HCT116 (cell line): ENCODE results near the gene NUP50.

Source experiments
- CEBPB ChIP-seq: IDR thresholded peaks from 2 replicates; pipeline ENCODE4 v1.6.1; 2012; ENCODE audit warnings: low read depth
- TF ChIP-seq, protein P1 (sequence below), 3 experiments: fragments of 200-600 bp in 1 of 3; sonication (generic) in 1 of 3; IDR thresholded peaks in 2 of 3; conservative IDR thresholded peaks in 1 of 3; 2 replicates each; pipeline ENCODE4 v1.5.1; 2012 to 2017; ENCODE audit warnings: low read depth in 2 of 3, low read length in 2 of 3, antibody characterized with exemption in 1 of 3, borderline replicate concordance in 1 of 3, control low read depth in 1 of 3, mild to moderate bottlenecking in 1 of 3, mixed read lengths in 1 of 3, mixed run types in 1 of 3, moderate library complexity in 1 of 3; ENCODE audit not compliant: insufficient read depth in 1 of 3

DNA sequence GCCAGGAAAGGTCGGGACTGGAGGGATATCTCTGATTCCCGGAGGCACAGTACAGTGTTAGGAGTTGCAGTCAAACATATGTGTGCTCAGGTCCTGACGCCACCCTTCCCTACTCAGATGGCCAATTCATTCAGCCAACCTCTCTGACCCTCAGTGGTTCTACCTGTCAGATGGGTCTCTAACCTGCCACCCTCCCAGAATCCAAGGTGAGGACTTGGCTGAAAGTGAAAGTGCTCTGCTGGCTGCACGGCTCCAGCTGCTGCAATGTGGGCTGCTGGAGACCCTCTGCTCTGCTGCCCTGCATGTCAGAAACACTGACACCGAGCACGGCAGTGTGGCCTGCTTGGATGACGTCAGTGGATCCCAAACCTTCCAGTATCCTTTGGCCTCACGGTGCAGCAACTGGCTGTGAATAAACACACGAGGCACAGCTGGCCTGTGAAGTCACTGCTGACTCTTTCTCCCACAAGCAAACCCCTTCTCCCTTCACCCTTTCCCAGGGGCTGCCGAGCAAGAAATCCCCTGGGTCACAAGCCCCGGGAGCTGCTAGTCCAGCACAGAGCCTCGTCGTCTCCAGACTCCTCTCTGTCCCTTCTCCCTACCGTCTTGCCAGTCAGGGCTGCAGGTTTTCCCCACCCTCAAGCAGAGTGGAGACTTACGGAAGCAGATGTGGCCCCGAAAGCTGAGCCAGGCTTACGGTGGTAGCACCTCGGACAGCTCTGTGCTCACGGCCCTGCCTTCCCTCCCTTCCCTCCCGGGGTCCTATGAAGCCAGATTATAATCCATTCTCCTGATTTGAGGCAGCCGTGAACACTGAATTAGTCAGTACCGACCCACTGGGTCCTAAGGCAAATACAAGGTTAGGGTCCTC is 52.6 kb downstream of the NUP50 start:
- TF ChIP-seq, protein P1, sequence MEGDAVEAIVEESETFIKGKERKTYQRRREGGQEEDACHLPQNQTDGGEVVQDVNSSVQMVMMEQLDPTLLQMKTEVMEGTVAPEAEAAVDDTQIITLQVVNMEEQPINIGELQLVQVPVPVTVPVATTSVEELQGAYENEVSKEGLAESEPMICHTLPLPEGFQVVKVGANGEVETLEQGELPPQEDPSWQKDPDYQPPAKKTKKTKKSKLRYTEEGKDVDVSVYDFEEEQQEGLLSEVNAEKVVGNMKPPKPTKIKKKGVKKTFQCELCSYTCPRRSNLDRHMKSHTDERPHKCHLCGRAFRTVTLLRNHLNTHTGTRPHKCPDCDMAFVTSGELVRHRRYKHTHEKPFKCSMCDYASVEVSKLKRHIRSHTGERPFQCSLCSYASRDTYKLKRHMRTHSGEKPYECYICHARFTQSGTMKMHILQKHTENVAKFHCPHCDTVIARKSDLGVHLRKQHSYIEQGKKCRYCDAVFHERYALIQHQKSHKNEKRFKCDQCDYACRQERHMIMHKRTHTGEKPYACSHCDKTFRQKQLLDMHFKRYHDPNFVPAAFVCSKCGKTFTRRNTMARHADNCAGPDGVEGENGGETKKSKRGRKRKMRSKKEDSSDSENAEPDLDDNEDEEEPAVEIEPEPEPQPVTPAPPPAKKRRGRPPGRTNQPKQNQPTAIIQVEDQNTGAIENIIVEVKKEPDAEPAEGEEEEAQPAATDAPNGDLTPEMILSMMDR (IDR thresholded peaks at IDR 0.05 in 2 of 3, conservative IDR thresholded peaks at IDR 0.05 in 1 of 3; ENCODE audit: borderline replicate concordance in 1 of 3, insufficient read depth in 1 of 3, low read depth in 2 of 3, low read length in 2 of 3), result no peak
- TF ChIP-seq CEBPB, result no peak
